Ishikawa (cell line): ENCODE results near the gene OBSCN.

Source experiments
- CREB1 ChIP-seq: IDR thresholded peaks from 2 replicates; pipeline ENCODE4 v1.6.1; 2012; ENCODE audit warnings: low read depth
- YY1 ChIP-seq: IDR thresholded peaks from 2 replicates; pipeline ENCODE4 v1.6.1; 2012; ENCODE audit warnings: low read depth
- TF ChIP-seq, protein P1 (sequence below): IDR thresholded peaks from 2 replicates; pipeline ENCODE4 v1.6.1; 2012; ENCODE audit warnings: low read depth, mild to moderate bottlenecking
- TF ChIP-seq, protein P2 (sequence below): IDR thresholded peaks from 2 replicates; pipeline ENCODE4 v1.6.1; 2012
- TF ChIP-seq, protein P3 (sequence below): IDR thresholded peaks from 2 replicates; pipeline ENCODE4 v1.6.1; 2012

DNA sequence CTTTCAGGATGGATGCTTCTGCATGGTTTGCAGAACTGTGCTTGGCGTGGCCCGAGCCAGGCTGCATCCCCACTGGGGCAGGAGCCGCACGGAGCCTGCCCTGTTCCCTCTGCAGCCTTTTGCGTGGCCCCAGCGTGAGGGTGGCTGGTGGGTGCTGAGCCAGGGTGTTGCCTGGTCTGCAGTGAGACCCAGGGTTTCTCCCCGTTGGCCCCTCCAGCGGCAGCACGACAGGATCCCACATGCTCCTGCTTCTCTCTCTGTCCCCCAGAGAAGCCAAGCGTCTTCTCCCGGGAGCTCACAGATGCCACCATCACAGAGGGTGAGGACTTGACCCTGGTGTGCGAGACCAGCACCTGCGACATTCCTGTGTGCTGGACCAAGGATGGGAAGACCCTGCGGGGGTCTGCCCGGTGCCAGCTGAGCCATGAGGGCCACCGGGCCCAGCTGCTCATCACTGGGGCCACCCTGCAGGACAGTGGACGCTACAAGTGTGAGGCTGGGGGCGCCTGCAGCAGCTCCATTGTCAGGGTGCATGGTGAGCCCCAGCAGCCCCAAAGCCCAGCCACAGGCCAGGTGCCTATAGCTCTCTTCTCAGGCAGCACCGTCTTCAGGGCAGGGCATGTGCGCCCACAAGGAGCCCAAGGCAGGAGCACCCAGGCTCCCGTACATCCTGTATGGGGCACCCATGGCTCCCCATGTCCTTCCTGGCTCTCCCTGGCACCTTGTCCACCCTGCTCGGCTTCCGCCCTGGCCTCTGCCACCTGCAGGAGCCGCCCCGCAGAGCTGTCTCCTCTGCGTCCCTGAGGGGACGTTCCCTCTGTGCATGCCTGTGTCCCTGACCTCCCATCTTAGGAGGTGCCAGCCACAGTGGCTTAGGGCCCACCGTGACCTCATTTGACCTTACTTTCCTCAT is 78.9 kb downstream of the OBSCN start:
- TF ChIP-seq, protein P1, sequence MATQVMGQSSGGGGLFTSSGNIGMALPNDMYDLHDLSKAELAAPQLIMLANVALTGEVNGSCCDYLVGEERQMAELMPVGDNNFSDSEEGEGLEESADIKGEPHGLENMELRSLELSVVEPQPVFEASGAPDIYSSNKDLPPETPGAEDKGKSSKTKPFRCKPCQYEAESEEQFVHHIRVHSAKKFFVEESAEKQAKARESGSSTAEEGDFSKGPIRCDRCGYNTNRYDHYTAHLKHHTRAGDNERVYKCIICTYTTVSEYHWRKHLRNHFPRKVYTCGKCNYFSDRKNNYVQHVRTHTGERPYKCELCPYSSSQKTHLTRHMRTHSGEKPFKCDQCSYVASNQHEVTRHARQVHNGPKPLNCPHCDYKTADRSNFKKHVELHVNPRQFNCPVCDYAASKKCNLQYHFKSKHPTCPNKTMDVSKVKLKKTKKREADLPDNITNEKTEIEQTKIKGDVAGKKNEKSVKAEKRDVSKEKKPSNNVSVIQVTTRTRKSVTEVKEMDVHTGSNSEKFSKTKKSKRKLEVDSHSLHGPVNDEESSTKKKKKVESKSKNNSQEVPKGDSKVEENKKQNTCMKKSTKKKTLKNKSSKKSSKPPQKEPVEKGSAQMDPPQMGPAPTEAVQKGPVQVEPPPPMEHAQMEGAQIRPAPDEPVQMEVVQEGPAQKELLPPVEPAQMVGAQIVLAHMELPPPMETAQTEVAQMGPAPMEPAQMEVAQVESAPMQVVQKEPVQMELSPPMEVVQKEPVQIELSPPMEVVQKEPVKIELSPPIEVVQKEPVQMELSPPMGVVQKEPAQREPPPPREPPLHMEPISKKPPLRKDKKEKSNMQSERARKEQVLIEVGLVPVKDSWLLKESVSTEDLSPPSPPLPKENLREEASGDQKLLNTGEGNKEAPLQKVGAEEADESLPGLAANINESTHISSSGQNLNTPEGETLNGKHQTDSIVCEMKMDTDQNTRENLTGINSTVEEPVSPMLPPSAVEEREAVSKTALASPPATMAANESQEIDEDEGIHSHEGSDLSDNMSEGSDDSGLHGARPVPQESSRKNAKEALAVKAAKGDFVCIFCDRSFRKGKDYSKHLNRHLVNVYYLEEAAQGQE, result no peak
- TF ChIP-seq, protein P2, sequence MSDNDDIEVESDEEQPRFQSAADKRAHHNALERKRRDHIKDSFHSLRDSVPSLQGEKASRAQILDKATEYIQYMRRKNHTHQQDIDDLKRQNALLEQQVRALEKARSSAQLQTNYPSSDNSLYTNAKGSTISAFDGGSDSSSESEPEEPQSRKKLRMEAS, result no peak
- TF ChIP-seq YY1, result no peak
- TF ChIP-seq, protein P3, sequence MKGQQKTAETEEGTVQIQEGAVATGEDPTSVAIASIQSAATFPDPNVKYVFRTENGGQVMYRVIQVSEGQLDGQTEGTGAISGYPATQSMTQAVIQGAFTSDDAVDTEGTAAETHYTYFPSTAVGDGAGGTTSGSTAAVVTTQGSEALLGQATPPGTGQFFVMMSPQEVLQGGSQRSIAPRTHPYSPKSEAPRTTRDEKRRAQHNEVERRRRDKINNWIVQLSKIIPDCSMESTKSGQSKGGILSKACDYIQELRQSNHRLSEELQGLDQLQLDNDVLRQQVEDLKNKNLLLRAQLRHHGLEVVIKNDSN, result no peak
- no peak for TF ChIP-seq CREB1
